Fibroblast of lung (primary cell): ENCODE data around the gene CLEC16A.

ENCODE experiments used
- CTCF ChIP-seq, 2 donors: IDR thresholded peaks in 1 of 2; conservative IDR thresholded peaks in 1 of 2; 1 replicate in 1 of 2; 2 replicates in 1 of 2; pipeline ENCODE4 v1.5.1; 2011 to 2012; ENCODE audit warnings: low read length in 2 of 2, control low read depth in 1 of 2, inconsistent platforms in 1 of 2, low read depth in 1 of 2, mild to moderate bottlenecking in 1 of 2
- EZH2 ChIP-seq: IDR thresholded peaks from 2 replicates; pipeline ENCODE4 v1.5.1; 2012; ENCODE audit warnings: low read length, control low read depth, mild to moderate bottlenecking; ENCODE audit errors: missing control alignments

GRCh38 chr16:11015076-11015475 lies 70.7 kb downstream of the CLEC16A start:
- TF ChIP-seq CTCF (conservative IDR thresholded peaks at IDR 0.05 in 1 of 2, IDR thresholded peaks at IDR 0.05 in 1 of 2; ENCODE audit: low read depth in 1 of 2, low read length in 2 of 2) (no peak), EZH2 (no peak)
